H1 (cell line): ENCODE measurements around the gene RAB3IL1. TPM values are rescaled to one million over a fixed set of nuclear protein-coding genes. Genes with fewer than 3 reads are reported as not detected.

ENCODE experiments used
- CTCF ChIA-PET: fragments of 300-600 bp; sonication (Branson Sonifier 250); formaldehyde crosslinking; loops from one replicate; lab custom pipeline; 2021; ENCODE audit not compliant: partially characterized antibody; lab: Charles Lee
- POLR2A ChIA-PET: fragments of 300-600 bp; sonication (Branson Sonifier 250); formaldehyde crosslinking; loops from one replicate; lab custom pipeline; 2021; ENCODE audit warnings: inconsistent platforms; ENCODE audit not compliant: partially characterized antibody; lab: Charles Lee
- DNase-seq, 2 experiments: peaks; one replicate each; pipeline versions ENCODE4 v3.0.0 to v3.0.0-alpha.2; 2010 to 2022; ENCODE audit warnings: low spot score in 2 of 2, low read depth in 1 of 2, mixed read lengths in 1 of 2
- FAIRE-seq: peaks from 2 replicates; lab custom pipeline; 2011; peaks lifted over from hg19 to GRCh38; lab: Jason Lieb, UNC
- H2AFZ ChIP-seq: 2 replicates; pipeline ENCODE4 v1.8.1; 2012; ENCODE audit warnings: low read length, inconsistent platforms
- H2AK5ac ChIP-seq: 2 replicates; pipeline ENCODE4 v1.6.1; 2013; ENCODE audit warnings: low read depth, low read length
- H2BK120ac ChIP-seq: replicated peaks from 2 replicates; pipeline ENCODE3; 2013; ENCODE audit warnings: low read depth, low read length, inconsistent platforms
- H2BK12ac ChIP-seq: 2 replicates; pipeline ENCODE4 v1.6.1; 2013; ENCODE audit warnings: low read depth, low read length
- H2BK15ac ChIP-seq: 2 replicates; pipeline ENCODE4 v1.6.1; 2013; ENCODE audit warnings: low read length
- H2BK20ac ChIP-seq: 2 replicates; pipeline ENCODE4 v1.6.1; 2013; ENCODE audit warnings: low read length
- H2BK5ac ChIP-seq: 2 replicates; pipeline ENCODE4 v1.6.1; 2013; ENCODE audit warnings: low read depth, low read length
- H3K14ac ChIP-seq: 2 replicates; pipeline ENCODE4 v1.6.1; 2013; ENCODE audit warnings: inconsistent platforms; ENCODE audit not compliant: insufficient read length
- H3K18ac ChIP-seq: 2 replicates; pipeline ENCODE4 v1.6.1; 2013; ENCODE audit warnings: low read length; ENCODE audit errors: extremely low read depth
- H3K23ac ChIP-seq: 2 replicates; pipeline ENCODE4 v1.6.1; 2013; ENCODE audit warnings: inconsistent platforms; ENCODE audit not compliant: insufficient read length
- H3K23me2 ChIP-seq: 2 replicates; pipeline ENCODE4 v1.6.1; 2013; ENCODE audit warnings: low read depth, low read length
- H3K27ac ChIP-seq: 2 replicates; pipeline ENCODE4 v1.6.1; 2011; ENCODE audit warnings: low read depth, low read length, inconsistent platforms
- H3K27me3 ChIP-seq, 4 experiments: replicated peaks in 1 of 4; 1 replicate in 1 of 4; 2 replicates in 3 of 4; pipeline versions ENCODE4 v1.6.1 to v1.8.1; 2011 to 2013; ENCODE audit warnings: low read length in 3 of 4, mild to moderate bottlenecking in 3 of 4, inconsistent platforms in 2 of 4, mixed read lengths in 2 of 4, moderate library complexity in 1 of 4; ENCODE audit not compliant: control insufficient read depth in 3 of 4, insufficient read depth in 3 of 4; ENCODE audit errors: extremely low read depth in 1 of 4
- H3K36me3 ChIP-seq, 4 experiments: 2 replicates each; pipeline versions ENCODE4 v1.6.1 to v1.8.1; 2011 to 2013; ENCODE audit warnings: mild to moderate bottlenecking in 4 of 4, low read length in 3 of 4, moderate library complexity in 2 of 4, control low read depth in 1 of 4, inconsistent platforms in 1 of 4; ENCODE audit not compliant: insufficient read depth in 4 of 4, control insufficient read depth in 2 of 4
- H3K4ac ChIP-seq: replicated peaks from 2 replicates; pipeline ENCODE3; 2013; ENCODE audit warnings: low read length, low read depth, mixed read lengths, inconsistent platforms; ENCODE audit not compliant: insufficient read length
- H3K4me1 ChIP-seq, 4 experiments: replicated peaks in 1 of 4; 1 replicate in 1 of 4; 2 replicates in 3 of 4; pipeline versions ENCODE4 v1.6.1 to v1.8.1; 2011 to 2013; ENCODE audit warnings: low read length in 3 of 4, inconsistent platforms in 2 of 4, mixed read lengths in 1 of 4; ENCODE audit not compliant: insufficient read depth in 4 of 4, control insufficient read depth in 3 of 4
- H3K4me2 ChIP-seq, 2 experiments: 2 replicates each; pipeline versions ENCODE4 v1.6.1 to v1.8.1; 2011 to 2013; ENCODE audit warnings: low read depth in 2 of 2, low read length in 2 of 2, control low read depth in 1 of 2, inconsistent platforms in 1 of 2, mild to moderate bottlenecking in 1 of 2; ENCODE audit not compliant: insufficient read depth in 1 of 2
- H3K4me3 ChIP-seq, 4 experiments: fragments of 200-600, 300-600 bp in 1 of 4; sonication (generic), shearing (Covaris generic), sonication (Bioruptor Twin) in 1 of 4; 2 replicates each; pipeline versions ENCODE4 v1.5.1 to v1.8.1; 2011 to 2016; ENCODE audit warnings: low read length in 4 of 4, low read depth in 3 of 4, control low read depth in 2 of 4, inconsistent platforms in 2 of 4, mild to moderate bottlenecking in 2 of 4, mixed read lengths in 1 of 4, moderate library complexity in 1 of 4; ENCODE audit not compliant: insufficient read depth in 2 of 4; ENCODE audit errors: extremely low read depth in 1 of 4
- H3K56ac ChIP-seq: replicated peaks from 2 replicates; pipeline ENCODE3; 2013; ENCODE audit warnings: low read depth, mild to moderate bottlenecking, mixed read lengths, low read length, inconsistent platforms; ENCODE audit not compliant: insufficient read length
- H3K79me1 ChIP-seq: 2 replicates; pipeline ENCODE4 v1.6.1; 2013; ENCODE audit warnings: low read depth, low read length, control low read depth
- H3K79me2 ChIP-seq, 2 experiments: 2 replicates each; pipeline versions ENCODE4 v1.6.1 to v1.8.1; 2012 to 2013; ENCODE audit warnings: low read length in 2 of 2, mild to moderate bottlenecking in 2 of 2, inconsistent platforms in 1 of 2; ENCODE audit not compliant: insufficient read depth in 2 of 2, control insufficient read depth in 1 of 2
- H3K9ac ChIP-seq, 4 experiments: replicated peaks in 1 of 4; 1 replicate in 1 of 4; 2 replicates in 3 of 4; pipeline versions ENCODE4 v1.6.1 to v1.8.1; 2011 to 2013; ENCODE audit warnings: low read depth in 3 of 4, low read length in 3 of 4, control low read depth in 2 of 4, mild to moderate bottlenecking in 2 of 4, moderate library complexity in 2 of 4, inconsistent platforms in 1 of 4; ENCODE audit errors: extremely low read depth in 1 of 4
- H3K9me3 ChIP-seq, 2 experiments: 2 replicates each; pipeline versions ENCODE4 v1.6.1 to v1.8.1; 2012 to 2013; ENCODE audit warnings: mild to moderate bottlenecking in 2 of 2, moderate library complexity in 2 of 2, control low read depth in 1 of 2, inconsistent platforms in 1 of 2, low read depth in 1 of 2, low read length in 1 of 2, mixed read lengths in 1 of 2; ENCODE audit not compliant: insufficient read depth in 2 of 2
- H4K20me1 ChIP-seq, 2 experiments: replicated peaks in 1 of 2; 2 replicates each; pipeline versions ENCODE3 to v1.8.1; 2011 to 2013; ENCODE audit warnings: inconsistent platforms in 2 of 2, low read length in 2 of 2, mild to moderate bottlenecking in 1 of 2; ENCODE audit not compliant: insufficient read depth in 2 of 2, control insufficient read depth in 1 of 2
- H4K5ac ChIP-seq: 2 replicates; pipeline ENCODE4 v1.6.1; 2013; ENCODE audit warnings: low read length, low read depth, mixed read lengths, inconsistent platforms; ENCODE audit not compliant: insufficient read length
- H4K8ac ChIP-seq: 2 replicates; pipeline ENCODE4 v1.8.0; 2013; ENCODE audit warnings: mild to moderate bottlenecking, moderate library complexity, low read length, inconsistent platforms; ENCODE audit not compliant: insufficient read depth; ENCODE audit errors: extremely low read depth
- H4K91ac ChIP-seq: replicated peaks from 2 replicates; pipeline ENCODE3; 2013; ENCODE audit warnings: low read length, mixed read lengths, inconsistent platforms; ENCODE audit not compliant: insufficient read length
- ATF3 ChIP-seq: IDR thresholded peaks from 2 replicates; pipeline ENCODE4 v1.6.1; 2011; ENCODE audit warnings: low read depth, mild to moderate bottlenecking, low read length; ENCODE audit not compliant: insufficient read depth
- FOSL1 ChIP-seq: IDR thresholded peaks from 2 replicates; pipeline ENCODE4 v1.6.1; 2011; ENCODE audit warnings: mild to moderate bottlenecking, low read depth, low read length, moderate library complexity; ENCODE audit not compliant: insufficient read depth
- GTF2F1 ChIP-seq: IDR thresholded peaks from 2 replicates; pipeline ENCODE4 v1.6.1; 2012; ENCODE audit warnings: low read depth, low read length, improper control_type of control experiment, borderline replicate concordance
- JUN ChIP-seq: IDR thresholded peaks from 2 replicates; pipeline ENCODE4 v1.6.1; 2011; ENCODE audit warnings: low read depth, mild to moderate bottlenecking, improper control_type of control experiment, low read length
- WGBS, 2 experiments: shearing (Covaris generic) in 1 of 2; methylation state at CpG; one replicate each; pipeline versions ENCODE4 v1.1.6 to v1.1.7; 2013 to 2015; ENCODE audit warnings: low lambda C conversion rate in 2 of 2, mixed read lengths in 2 of 2, inconsistent platforms in 1 of 2, low coverage in 1 of 2, missing lambda C conversion rate in 1 of 2; ENCODE audit not compliant: insufficient replicate concordance in 2 of 2, insufficient coverage in 1 of 2, insufficient read length in 1 of 2; ENCODE audit errors: extremely low coverage in 1 of 2, missing lambda C conversion rate in 1 of 2; 5-methylcytosine and 5-hydroxymethylcytosine counted together
- polyA plus RNA-seq, 7 experiments: library from polyadenylated mRNA; depleted of rRNA in 3 of 7; stranded (reverse) in 5 of 7; unstranded in 2 of 7; fragments of >200 nt in 5 of 7; fragments of 200-250 nt in 2 of 7; gene quantifications; 1 replicate in 5 of 7; 2 replicates in 1 of 7; 4 replicates in 1 of 7; pipeline versions ENCODE4 v1.2.1 to v1.2.3, GENCODE V29; 2011 to 2013; ENCODE audit warnings: missing spikeins in 2 of 7, mixed read lengths in 2 of 7
- total RNA-seq: library from RNA; stranded (reverse); fragmentation: NEBNext Ultra II Directional; extraction: Animal tissue kit (Norgen Biotek cat#: 25700); gene quantifications from 2 replicates; pipeline ENCODE4 v1.2.1, GENCODE V29; 2021

The RAB3IL1 gene
- total and polyA plus RNA-seq, 2 of the 8 experiments (the other 6 are each of a cell fraction or from before 2014, with no cell fraction given), result 6.8 to 7.9 TPM

GRCh38 chr11:61872935-61873565, 44.3 kb downstream of the RAB3IL1 start:
- Histone ChIP-seq H3K18ac (no peak overlapping the region), H4K8ac (no peak overlapping the region), H3K4ac (no peak overlapping the region), H2AFZ (no peak overlapping the region), H3K79me2 (no peaks in the 10 kb centered on the region), H4K91ac (no peak overlapping the region), H3K23me2 (no peaks in the 10 kb centered on the region), H2AK5ac (0 out of 2 replicates have a peak overlapping the region, but pooled peaks have one; percentile 40), H2BK20ac (no peak overlapping the region), H3K36me3 (no peaks in the 10 kb centered on the region), H2BK12ac (no peak overlapping the region), H3K79me1 (no peaks in the 10 kb centered on the region), H4K5ac (no peak overlapping the region), H3K56ac (no peak overlapping the region), H3K9me3 (no peaks in the 10 kb centered on the region), H3K4me1 (peaks cover 4 to 14% (median 4%) of the 10 kb centered on the region in 4 experiments; a peak in 6 of 7 replicates), H3K27me3 (peaks cover 0 to 11% (median 8%) of the 10 kb centered on the region in 4 experiments; a peak in 5 of 7 replicates), H2BK15ac (no peak overlapping the region), H2BK120ac (no peak overlapping the region), H3K27ac (no peak overlapping the region), H3K23ac (no peak overlapping the region), H4K20me1 (peaks cover 0 to 5% of the 10 kb centered on the region in 2 experiments), H3K9ac (no peak overlapping the region), H3K14ac (no peak overlapping the region), H2BK5ac (no peak overlapping the region), H3K4me2 (no peak overlapping the region), H3K4me3 (no peak overlapping the region)
- ChIA-PET CTCF (interaction anchor here (0.7 to 10.9 kb wide), 10 partner anchors 11 to 235 kb away, joined by 3 to 172 read pairs (median 13); no protein-coding TSS in a partner anchor), POLR2A (interaction anchor here (0.6 to 2.4 kb wide), 5 partner anchors 8 to 76 kb away, joined by 3 to 7 read pairs (median 4); no protein-coding TSS in a partner anchor)
- whole genome bisulfite sequencing, 2 experiments, result 85% methylated on average over 14 of the region's 20 CpGs; no CpG with 5 or more reads in 1 of the 2 experiments
- TF ChIP-seq FOSL1 (no peak), ATF3 (no peak), JUN (no peak), GTF2F1 (no peak)
- FAIRE-seq (no peak), DNase-seq (no peak)
